Fibroblast of pulmonary artery (primary cell): Measurements from ENCODE around the gene FBF1.

ENCODE experiments used
- DNase-seq: peaks from one replicate; pipeline ENCODE4 v3.0.0-alpha.2; 2010; ENCODE audit warnings: low read depth
- H3K4me3 ChIP-seq: replicated peaks from 2 replicates; pipeline ENCODE4 v1.5.1; 2011; ENCODE audit warnings: low read depth, mild to moderate bottlenecking, control low read depth, low read length, moderate library complexity
- CTCF ChIP-seq: IDR thresholded peaks from 2 replicates; pipeline ENCODE4 v1.5.1; 2011; ENCODE audit warnings: mild to moderate bottlenecking, control low read depth, low read length, inconsistent platforms; ENCODE audit errors: missing control alignments

FBF1 gene

GRCh38 chr17:75894049-75894733, 46.7 kb downstream of the FBF1 start:
- no peak overlapping the region for H3K4me3 ChIP-seq
- no peak for TF ChIP-seq CTCF
- no peak for DNase-seq

GRCh38 chr17:75893305-75894048, 47.4 kb downstream of the FBF1 start:
- DNase-seq = no peak
- H3K4me3 ChIP-seq = no peak overlapping the region
- no peak for TF ChIP-seq CTCF

DNA sequence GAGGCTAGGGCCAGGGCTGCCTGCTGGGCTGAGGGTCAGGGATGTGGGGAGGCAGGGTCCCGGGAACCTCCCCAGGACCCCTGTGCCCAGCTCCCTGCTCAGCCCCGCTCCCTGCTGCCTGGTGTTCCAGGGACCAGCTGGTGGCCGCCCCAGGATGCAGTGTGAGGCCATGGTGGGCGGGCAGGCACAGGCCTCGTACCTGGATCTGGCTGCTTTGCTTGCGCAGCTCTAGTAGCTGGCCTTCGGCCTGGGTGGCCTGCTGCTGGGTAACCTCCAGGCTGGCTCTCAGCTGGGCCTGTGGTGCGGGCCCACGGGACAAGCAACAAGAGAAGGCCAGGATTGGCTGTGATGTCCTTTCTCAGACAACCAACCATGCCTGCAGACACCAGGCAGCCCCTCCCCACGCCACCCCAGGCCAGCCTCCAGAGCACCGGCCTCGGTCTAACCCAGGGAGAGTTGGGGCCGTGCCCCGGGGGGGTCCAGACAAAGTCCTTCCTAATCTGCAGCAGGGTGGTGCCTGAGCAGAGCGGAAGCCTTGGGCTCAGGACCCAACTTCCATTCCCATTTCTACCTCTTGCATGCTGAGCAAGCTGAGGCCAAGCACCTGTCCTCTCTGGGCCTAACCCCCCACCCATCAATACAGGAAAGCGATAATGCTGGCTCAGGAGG, 48.2 kb downstream of the FBF1 start:
- no peak for TF ChIP-seq CTCF
- DNase-seq = no peak
- no peak overlapping the region for H3K4me3 ChIP-seq

DNA sequence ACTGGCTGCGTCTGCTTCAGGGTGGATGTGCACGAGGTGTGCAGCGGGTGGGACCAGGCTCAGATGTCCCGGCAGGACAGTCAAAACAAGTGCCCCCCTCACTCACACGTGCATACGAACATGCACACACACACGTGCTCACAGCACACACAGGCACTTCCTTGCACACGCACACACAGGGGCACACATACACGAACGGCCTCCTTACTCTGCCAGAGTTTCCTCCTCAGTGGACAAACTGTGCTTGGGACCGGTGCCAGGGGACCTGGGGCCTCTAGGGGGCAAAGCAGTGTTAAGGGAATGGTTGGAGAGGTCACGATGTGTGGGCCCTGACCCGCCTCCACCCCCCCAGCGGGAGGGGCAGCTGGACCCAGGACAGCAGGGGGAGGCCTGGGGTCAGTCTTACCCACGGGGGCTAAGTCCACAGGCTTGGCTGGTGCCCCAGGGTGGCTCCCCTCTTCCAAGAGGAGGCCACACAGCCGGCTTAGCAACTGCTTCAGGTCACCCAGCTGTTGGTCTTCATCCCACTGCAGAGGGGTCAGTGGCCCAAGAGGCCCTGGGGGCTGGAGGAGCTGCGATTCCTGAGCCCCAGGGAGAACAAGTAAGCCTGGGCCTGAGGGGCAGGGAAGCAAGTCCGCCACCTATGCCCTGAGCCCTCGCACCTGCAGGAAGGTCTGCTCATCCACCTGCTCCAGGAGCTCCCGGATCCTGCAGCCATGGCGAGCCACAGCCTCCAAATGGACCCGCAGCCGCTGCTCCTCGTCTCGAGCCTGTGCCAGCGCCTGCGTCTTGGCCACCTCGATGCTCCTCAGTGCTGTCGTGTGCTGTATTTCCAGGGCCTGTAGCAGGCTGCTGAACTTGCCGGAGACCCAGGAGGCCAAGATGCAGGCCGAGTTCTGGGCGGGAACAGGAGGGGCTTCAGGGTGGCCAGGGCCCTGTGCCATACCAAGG, 49.0 kb downstream of the FBF1 start:
- H3K4me3 ChIP-seq = no peak overlapping the region
- TF ChIP-seq CTCF = no peak
- no peak for DNase-seq

DNA sequence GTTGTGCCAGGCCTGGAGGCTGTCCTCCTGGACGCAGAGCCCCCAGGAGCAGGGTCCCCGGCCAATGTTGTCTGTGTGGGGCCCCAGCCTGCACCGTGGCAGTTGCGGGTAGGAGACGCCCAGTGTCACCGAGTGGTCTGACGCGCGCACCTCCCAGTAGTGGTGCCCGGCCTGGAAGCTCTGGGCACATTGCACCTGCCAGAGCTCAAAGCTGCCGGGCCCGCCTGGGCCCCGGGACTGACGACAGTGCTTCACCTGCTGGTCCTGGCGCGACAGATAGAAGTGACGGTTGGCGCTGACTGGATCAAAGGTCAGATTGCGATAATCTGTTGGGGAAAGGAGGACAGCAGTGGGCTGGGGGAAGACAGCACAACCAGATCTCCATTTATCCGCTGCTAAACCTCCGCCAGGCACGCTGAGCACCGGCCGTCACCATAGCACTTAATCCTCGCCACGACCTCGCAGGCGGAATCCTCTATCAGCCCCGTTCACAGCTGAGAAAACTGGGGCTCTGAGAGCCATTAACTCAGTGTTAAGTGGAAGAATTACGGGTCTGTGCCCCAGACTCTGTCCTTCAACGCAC, 49.7 kb downstream of the FBF1 start:
- no peak for DNase-seq

More for the DNA sequence above, 49.7 kb downstream of the FBF1 start:
- no peak overlapping the region for H3K4me3 ChIP-seq
- TF ChIP-seq CTCF = no peak
